A549 treated with AZD2906 at 1 μM for 4 hours (cell line): ENCODE results near the gene CDKL4. TPM values are rescaled to one million over a fixed set of nuclear protein-coding genes. Genes with fewer than 3 reads are reported as not detected.

Source experiments
- total RNA-seq: library from RNA; stranded (reverse); fragments of 200-300 nt; extraction: Qiagen RNA extraction; gene quantifications from 5 replicates; pipeline ENCODE4 v1.2.3, GENCODE V29; 2022

The CDKL4 gene
- total RNA-seq = not detected in 5 replicates

GRCh38 chr2:39243469-39244123 lies at the start of gene CDKL4:
CDKL4 (minus strand) TSS chr2:39243970.

Other genes starting within 250 kb of the CDKL4 start
- gene SOS1, start 122.9 kb downstream of the CDKL4 start, total RNA-seq = 12.7 to 16.8 TPM (median 14.6 TPM) in 5 replicates
- 15.7 to 21.3 TPM (median 18.8 TPM) in 5 replicates for gene MAP4K3, start 193.3 kb upstream of the CDKL4 start, total RNA-seq